Endothelial cell of umbilical vein (primary cell): Measurements from ENCODE around the gene FYN. TPM values are rescaled to one million over a fixed set of nuclear protein-coding genes. Genes with fewer than 3 reads are reported as not detected.

Experiments used
- BruUV-seq: library from RNA; stranded (reverse); fragments of 400-500 nt; replicated peaks from 2 replicates; lab custom pipeline; 2021; lab: Mats Ljungman, UMichigan
- CTCF ChIA-PET: fragments of 300-600, 350-600 bp; sonication (Branson Sonifier 250); formaldehyde crosslinking; loops from one replicate; lab custom pipeline; 2021; ENCODE audit warnings: antibody characterized with exemption, inconsistent platforms; lab: Charles Lee
- POLR2A ChIA-PET: fragments of 300-600, 350-600 bp; sonication (Branson Sonifier 250); formaldehyde crosslinking; loops from one replicate; lab custom pipeline; 2021; ENCODE audit warnings: antibody characterized with exemption, inconsistent platforms; lab: Charles Lee
- DNase-seq: peaks from one replicate; pipeline ENCODE4 v3.0.0-alpha.2; 2011; ENCODE audit warnings: low read depth, low spot score
- FAIRE-seq: peaks from 2 replicates; lab custom pipeline; 2011; peaks lifted over from hg19 to GRCh38; lab: Jason Lieb, UNC
- H2AFZ ChIP-seq: 2 replicates; pipeline ENCODE4 v1.6.0; 2012; ENCODE audit warnings: low read depth, low read length, control low read depth, inconsistent platforms
- H3K27ac ChIP-seq: 2 replicates; pipeline ENCODE4 v1.5.1; 2011; ENCODE audit warnings: low read depth, mild to moderate bottlenecking, control low read depth, low read length, moderate library complexity; ENCODE audit not compliant: insufficient read depth
- H3K27me3 ChIP-seq, 2 experiments: 2 replicates each; pipeline versions ENCODE4 v1.6.0 to v1.6.1; 2011; ENCODE audit warnings: low read length in 2 of 2, mixed read lengths in 1 of 2; ENCODE audit not compliant: control insufficient read depth in 2 of 2, insufficient read depth in 2 of 2
- H3K36me3 ChIP-seq, 2 experiments: 2 replicates in 1 of 2; 3 replicates in 1 of 2; pipeline ENCODE4 v1.5.1; 2011; ENCODE audit warnings: low read length in 2 of 2, mild to moderate bottlenecking in 1 of 2, moderate library complexity in 1 of 2; ENCODE audit not compliant: control insufficient read depth in 2 of 2, insufficient read depth in 2 of 2; ENCODE audit errors: extremely low read depth in 1 of 2
- H3K4me1 ChIP-seq: 3 replicates; pipeline ENCODE4 v1.5.1; 2011; ENCODE audit warnings: mild to moderate bottlenecking, low read length; ENCODE audit not compliant: control insufficient read depth, insufficient read depth; ENCODE audit errors: extremely low read depth
- H3K4me2 ChIP-seq: 2 replicates; pipeline ENCODE4 v1.6.1; 2011; ENCODE audit warnings: low read length, control low read depth, mixed read lengths; ENCODE audit not compliant: insufficient read depth
- H3K4me3 ChIP-seq, 3 experiments: fragments of 200-600 bp in 1 of 3; sonication (generic), shearing (Covaris generic) in 1 of 3; replicated peaks in 1 of 3; 2 replicates each; pipeline ENCODE4 v1.5.1; 2011 to 2016; ENCODE audit warnings: control low read depth in 3 of 3, low read length in 3 of 3, mild to moderate bottlenecking in 2 of 3, inconsistent platforms in 1 of 3, low read depth in 1 of 3, moderate library complexity in 1 of 3; ENCODE audit not compliant: insufficient read depth in 1 of 3
- H3K79me2 ChIP-seq: 2 replicates; pipeline ENCODE4 v1.6.0; 2012; ENCODE audit warnings: low read length, inconsistent platforms; ENCODE audit not compliant: control insufficient read depth, insufficient read depth
- H3K9ac ChIP-seq: replicated peaks from 2 replicates; pipeline ENCODE3; 2011; ENCODE audit warnings: low read length, control low read depth; ENCODE audit not compliant: insufficient read depth; ENCODE audit errors: extremely low read depth
- H3K9me1 ChIP-seq: replicated peaks from 3 replicates; pipeline ENCODE4 v1.6.0; 2011; ENCODE audit warnings: mild to moderate bottlenecking, low read length; ENCODE audit not compliant: control insufficient read depth, insufficient read depth; ENCODE audit errors: extremely low read depth
- H3K9me3 ChIP-seq: replicated peaks from 2 replicates; pipeline ENCODE4 v1.5.1; 2012; ENCODE audit warnings: low read length, inconsistent platforms; ENCODE audit not compliant: control insufficient read depth, insufficient read depth
- H4K20me1 ChIP-seq: replicated peaks from 2 replicates; pipeline ENCODE3; 2011; ENCODE audit warnings: mild to moderate bottlenecking, low read length; ENCODE audit not compliant: control insufficient read depth, insufficient read depth; ENCODE audit errors: extremely low read depth
- EZH2 ChIP-seq: IDR thresholded peaks from 2 replicates; pipeline ENCODE4 v1.6.1; 2012; ENCODE audit warnings: borderline replicate concordance, low read depth, mild to moderate bottlenecking, moderate library complexity, low read length, inconsistent platforms; ENCODE audit not compliant: severe bottlenecking
- GATA2 ChIP-seq: IDR thresholded peaks from 2 replicates; pipeline ENCODE4 v1.7.0; 2011; ENCODE audit warnings: low read depth, mild to moderate bottlenecking, moderate library complexity, mixed read lengths, low read length; ENCODE audit not compliant: insufficient read length, insufficient read depth
- MYC ChIP-seq: IDR thresholded peaks from one replicate; pipeline ENCODE4 v1.6.1; 2011; ENCODE audit warnings: mild to moderate bottlenecking, low read depth, low read length
- POLR2A ChIP-seq: IDR thresholded peaks from 2 replicates; pipeline ENCODE4 v1.6.1; 2012; ENCODE audit warnings: low read depth, mild to moderate bottlenecking, control low read depth, low read length
- POLR2AphosphoS5 ChIP-seq: IDR thresholded peaks from 2 replicates; pipeline ENCODE4 v1.6.1; 2012; ENCODE audit warnings: low read depth, mild to moderate bottlenecking, control low read depth, low read length, moderate library complexity; ENCODE audit not compliant: insufficient read depth
- dilution Hi-C: fragments of 300-500 bp; cut with MboI; formaldehyde crosslinking; loops from one replicate; pipeline ENCODE4 v1.15.0; 2019; ENCODE audit warnings: low sequenced_read_pairs; ENCODE audit not compliant: extremely low pct_ligation_motif_present
- intact Hi-C: fragments of 100-400 bp; cut with micrococcal nuclease; formaldehyde crosslinking; loops from one replicate; pipeline ENCODE4 v1.10.0; 2022
- polyA plus RNA-seq, 4 experiments: library from polyadenylated mRNA; depleted of rRNA in 3 of 4; stranded (reverse) in 3 of 4; unstranded in 1 of 4; fragments of >200 nt; gene quantifications; 2 replicates each; pipeline versions ENCODE4 v1.2.1 to v1.2.3, GENCODE V29; 2011 to 2012; ENCODE audit warnings: missing spikeins in 1 of 4
- total RNA-seq: library from RNA; stranded (reverse); gene quantifications from 2 replicates; pipeline ENCODE4 v1.2.3, GENCODE V29; 2021
- TF ChIP-seq, protein P1 (sequence below), 2 donors: IDR thresholded peaks; 1 replicate in 1 of 2; 2 replicates in 1 of 2; pipeline ENCODE4 v1.5.1; 2011; ENCODE audit warnings: low read length in 2 of 2, mild to moderate bottlenecking in 2 of 2, moderate library complexity in 2 of 2, control low read depth in 1 of 2, inconsistent platforms in 1 of 2, low read depth in 1 of 2; ENCODE audit not compliant: insufficient read depth in 1 of 2; ENCODE audit errors: extremely low read depth in 1 of 2
- TF ChIP-seq, protein P2 (sequence below): IDR thresholded peaks from 2 replicates; pipeline ENCODE4 v1.6.1; 2011; ENCODE audit not compliant: insufficient read depth, insufficient read length

FYN gene
- total and polyA plus RNA-seq, 2 donors (not counting 3 experiments of a cell fraction or from before 2014, with no cell fraction given) = 69.0 to 143 TPM

DNA sequence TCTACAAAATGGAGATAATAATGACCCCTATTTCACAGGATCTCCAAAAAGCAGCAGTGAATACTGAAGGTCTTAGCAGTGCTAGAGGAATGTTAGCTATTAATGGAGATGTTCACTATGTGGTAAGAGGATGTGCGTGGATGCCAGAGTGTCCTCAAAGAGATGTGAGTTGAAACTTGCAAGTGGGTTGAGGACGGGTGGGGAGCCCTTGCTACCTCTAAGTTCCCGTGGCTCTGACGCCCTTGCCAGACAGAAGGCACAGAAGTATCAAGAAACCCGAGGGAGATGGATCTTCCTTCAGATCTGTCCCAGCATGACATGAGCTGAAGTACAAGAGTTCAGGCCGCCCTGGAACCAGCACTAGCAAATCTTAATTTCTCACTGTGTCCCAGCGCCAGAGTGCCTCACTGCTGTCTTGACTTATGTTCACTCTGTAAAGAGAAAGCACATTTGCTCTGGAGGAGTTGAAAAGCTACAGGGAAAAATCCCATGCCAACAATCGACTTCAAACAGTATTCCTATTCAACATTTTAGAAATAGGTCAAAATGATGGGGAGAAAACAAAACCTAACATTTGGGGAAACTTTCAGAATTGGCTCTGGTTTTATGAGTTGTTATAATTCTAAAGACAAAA is 59.5 kb downstream of the FYN start:
- ChIA-PET CTCF (interaction anchor here (0.9 to 2.1 kb wide), 5 partner anchors 8 to 24 kb away, joined by 3 to 9 read pairs (median 3); no protein-coding TSS in a partner anchor), POLR2A (no interaction called here)
- Histone ChIP-seq H3K9me1 (no peaks in the 10 kb centered on the region), H3K79me2 (no peaks in the 10 kb centered on the region), H3K9me3 (no peaks in the 10 kb centered on the region), H3K9ac (no peak overlapping the region), H3K4me2 (no peak overlapping the region), H4K20me1 (peaks cover 3% of the 10 kb centered on the region), H2AFZ (no peak overlapping the region), H3K27ac (no peak overlapping the region), H3K4me1 (peaks cover 8% of the 10 kb centered on the region), H3K27me3 (no peaks in the 10 kb centered on the region), H3K4me3 (no peak overlapping the region), H3K36me3 (peaks cover 0 to 1% of the 10 kb centered on the region in 2 experiments)
- no peak for TF ChIP-seq EZH2
- TF ChIP-seq MYC = no peak
- TF ChIP-seq, protein P1, sequence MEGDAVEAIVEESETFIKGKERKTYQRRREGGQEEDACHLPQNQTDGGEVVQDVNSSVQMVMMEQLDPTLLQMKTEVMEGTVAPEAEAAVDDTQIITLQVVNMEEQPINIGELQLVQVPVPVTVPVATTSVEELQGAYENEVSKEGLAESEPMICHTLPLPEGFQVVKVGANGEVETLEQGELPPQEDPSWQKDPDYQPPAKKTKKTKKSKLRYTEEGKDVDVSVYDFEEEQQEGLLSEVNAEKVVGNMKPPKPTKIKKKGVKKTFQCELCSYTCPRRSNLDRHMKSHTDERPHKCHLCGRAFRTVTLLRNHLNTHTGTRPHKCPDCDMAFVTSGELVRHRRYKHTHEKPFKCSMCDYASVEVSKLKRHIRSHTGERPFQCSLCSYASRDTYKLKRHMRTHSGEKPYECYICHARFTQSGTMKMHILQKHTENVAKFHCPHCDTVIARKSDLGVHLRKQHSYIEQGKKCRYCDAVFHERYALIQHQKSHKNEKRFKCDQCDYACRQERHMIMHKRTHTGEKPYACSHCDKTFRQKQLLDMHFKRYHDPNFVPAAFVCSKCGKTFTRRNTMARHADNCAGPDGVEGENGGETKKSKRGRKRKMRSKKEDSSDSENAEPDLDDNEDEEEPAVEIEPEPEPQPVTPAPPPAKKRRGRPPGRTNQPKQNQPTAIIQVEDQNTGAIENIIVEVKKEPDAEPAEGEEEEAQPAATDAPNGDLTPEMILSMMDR (IDR thresholded peaks at IDR 0.05; ENCODE audit: extremely low read depth in 1 of 2, insufficient read depth in 1 of 2, low read depth in 1 of 2, low read length in 2 of 2) = no peak
- TF ChIP-seq POLR2A = no peak
- TF ChIP-seq GATA2 = no peak
- TF ChIP-seq, protein P2, sequence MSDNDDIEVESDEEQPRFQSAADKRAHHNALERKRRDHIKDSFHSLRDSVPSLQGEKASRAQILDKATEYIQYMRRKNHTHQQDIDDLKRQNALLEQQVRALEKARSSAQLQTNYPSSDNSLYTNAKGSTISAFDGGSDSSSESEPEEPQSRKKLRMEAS = no peak
- TF ChIP-seq POLR2AphosphoS5 = no peak
- dilution Hi-C loops = no loop called here
- DNase-seq (no peak), FAIRE-seq (no peak)
- no TSS peak for BruUV-seq
- intact Hi-C loops = no loop called here
